Measurements from ENCODE around the gene PRIMA1.

GRCh38 chr14:93749076-93749420 lies 39.2 kb downstream of the PRIMA1 start:
- TF ChIP-seq POLR2A (IDR thresholded peaks at IDR 0.05) (no peak), CTCF (IDR thresholded peaks at IDR 0.05) (no peak)

Measured in tibial nerve (tissue), 3 donors.